ENCODE data around the gene FAM168A.
A peak's percentile ranks its signal among the peaks of the same experiment; 100 is the strongest.

The FAM168A gene

DNA sequence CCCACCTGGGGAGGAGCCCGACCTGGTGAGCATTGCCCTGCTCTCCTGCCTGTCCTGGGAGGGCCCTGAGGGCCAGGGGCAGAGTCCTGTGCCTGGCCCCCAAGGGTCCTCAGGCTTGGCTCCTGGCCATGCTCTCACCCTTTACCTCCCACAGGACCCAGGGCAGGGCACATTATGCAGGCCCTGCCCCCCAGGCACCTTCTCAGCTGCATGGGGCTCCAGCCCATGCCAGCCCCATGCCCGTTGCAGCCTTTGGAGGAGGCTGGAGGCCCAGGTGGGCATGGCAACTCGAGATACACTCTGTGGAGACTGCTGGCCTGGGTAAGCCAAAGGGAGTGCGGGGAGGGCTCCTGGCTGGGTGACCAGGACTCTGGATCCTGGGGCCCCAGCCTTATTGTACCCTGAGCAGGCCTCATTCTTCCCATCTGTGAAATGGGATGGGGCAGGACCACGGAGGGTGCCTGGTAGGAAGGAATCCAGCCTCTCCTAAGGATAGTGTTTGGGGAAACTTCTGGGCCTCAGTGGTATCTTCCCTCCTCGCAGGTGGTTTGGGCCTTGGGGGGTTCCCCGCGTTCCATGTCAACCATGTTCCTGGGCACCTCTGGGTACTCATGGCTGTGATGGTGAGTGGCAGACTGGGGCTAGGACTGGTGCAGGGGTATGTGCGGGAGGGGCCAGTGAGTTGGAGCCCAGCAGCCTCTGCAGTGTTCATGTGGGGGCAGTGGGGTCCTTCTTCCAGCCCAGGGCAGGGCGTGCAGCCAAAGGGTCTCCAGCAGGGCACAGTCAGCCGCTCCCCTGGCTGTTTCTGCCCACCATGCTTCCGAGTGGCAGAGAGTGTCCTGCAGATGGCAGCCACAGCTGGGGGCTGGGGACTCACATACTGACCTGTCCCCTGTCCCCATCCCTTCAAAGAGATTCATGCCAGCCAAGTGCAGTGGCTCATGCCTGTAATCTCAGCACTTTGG is 207.0 kb downstream of the FAM168A start:
- DNase-seq (ENCODE audit: low read depth, low spot score): no peak

DNA sequence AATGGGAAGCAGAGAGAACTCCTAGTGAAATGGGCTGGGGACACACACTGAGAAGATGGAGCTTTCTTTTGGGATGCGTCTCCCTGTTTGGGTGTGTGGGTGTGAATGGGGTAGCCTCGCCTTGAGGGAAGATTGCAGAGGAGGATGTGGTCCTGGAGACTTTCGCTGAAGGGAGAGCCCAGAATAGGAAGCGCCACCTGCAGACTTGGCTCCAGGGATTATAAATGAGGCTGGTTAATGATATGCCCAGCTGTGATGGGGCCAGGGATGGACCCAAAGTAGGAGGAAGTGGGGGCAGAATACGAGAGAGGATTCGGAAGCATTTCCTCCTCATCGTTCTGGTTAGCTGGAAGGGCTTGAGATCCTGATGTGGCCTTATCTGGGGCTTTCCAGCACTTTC is 208.0 kb downstream of the FAM168A start:
- DNase-seq (ENCODE audit: low read depth, low spot score): no peak

GRCh38 chr11:73389134-73389525 is 208.8 kb downstream of the FAM168A start:
- peak; percentile 36 for DNase-seq (ENCODE audit: low read depth, low spot score)

- DNase-seq (ENCODE audit: low read depth, low spot score): peak; percentile 47
Measured at GRCh38 chr11:73388265-73389133, 209.4 kb downstream of the FAM168A start.

DNA sequence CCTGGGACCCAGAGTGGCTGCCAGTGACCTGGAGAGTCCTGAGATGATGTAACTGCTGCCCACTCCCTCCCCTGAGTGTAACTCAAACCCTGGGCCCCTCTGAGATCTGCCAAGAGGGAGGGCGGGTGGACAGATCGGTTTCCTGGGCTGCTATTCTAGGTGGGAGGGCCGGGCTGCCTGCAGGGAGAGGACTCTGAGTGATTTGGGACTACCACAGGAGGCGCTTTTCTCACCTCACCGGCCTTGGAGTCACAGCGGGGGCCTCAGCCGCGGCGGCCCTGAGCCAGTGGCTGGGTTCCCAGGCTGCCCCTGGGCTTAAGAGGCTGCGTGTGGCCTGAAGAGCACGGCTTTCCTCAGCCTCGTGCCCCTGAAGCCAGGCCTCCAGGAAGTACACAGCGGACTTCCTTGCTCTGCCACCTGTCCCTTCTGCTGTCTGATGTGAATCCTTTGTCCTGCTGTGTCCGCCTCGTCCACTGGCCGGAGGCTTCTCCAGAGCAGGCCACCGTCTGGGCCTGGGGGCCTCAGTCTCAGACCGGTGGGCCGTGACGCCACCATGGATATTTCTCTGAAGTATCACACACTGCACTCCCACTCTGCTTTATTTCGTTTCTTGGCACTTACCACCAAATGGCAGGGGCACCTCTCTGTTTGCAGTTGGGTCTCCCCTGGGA is 210.2 kb downstream of the FAM168A start:
- DNase-seq (ENCODE audit: low read depth, low spot score): no peak

- DNase-seq (ENCODE audit: low read depth, low spot score): no peak
Measured at GRCh38 chr11:73386546-73386945, 211.4 kb downstream of the FAM168A start.

GRCh38 chr11:73386016-73386415 is 211.9 kb downstream of the FAM168A start:
- no peak for DNase-seq (ENCODE audit: low read depth, low spot score)

- DNase-seq (ENCODE audit: low read depth, low spot score): peak; percentile 56
Measured at GRCh38 chr11:73384872-73385689, 212.8 kb downstream of the FAM168A start.

- DNase-seq (ENCODE audit: low read depth, low spot score): no peak
Measured at GRCh38 chr11:73384531-73384871, 213.4 kb downstream of the FAM168A start.

GRCh38 chr11:73384125-73384441 is 213.8 kb downstream of the FAM168A start:
- DNase-seq (ENCODE audit: low read depth, low spot score): no peak

DNA sequence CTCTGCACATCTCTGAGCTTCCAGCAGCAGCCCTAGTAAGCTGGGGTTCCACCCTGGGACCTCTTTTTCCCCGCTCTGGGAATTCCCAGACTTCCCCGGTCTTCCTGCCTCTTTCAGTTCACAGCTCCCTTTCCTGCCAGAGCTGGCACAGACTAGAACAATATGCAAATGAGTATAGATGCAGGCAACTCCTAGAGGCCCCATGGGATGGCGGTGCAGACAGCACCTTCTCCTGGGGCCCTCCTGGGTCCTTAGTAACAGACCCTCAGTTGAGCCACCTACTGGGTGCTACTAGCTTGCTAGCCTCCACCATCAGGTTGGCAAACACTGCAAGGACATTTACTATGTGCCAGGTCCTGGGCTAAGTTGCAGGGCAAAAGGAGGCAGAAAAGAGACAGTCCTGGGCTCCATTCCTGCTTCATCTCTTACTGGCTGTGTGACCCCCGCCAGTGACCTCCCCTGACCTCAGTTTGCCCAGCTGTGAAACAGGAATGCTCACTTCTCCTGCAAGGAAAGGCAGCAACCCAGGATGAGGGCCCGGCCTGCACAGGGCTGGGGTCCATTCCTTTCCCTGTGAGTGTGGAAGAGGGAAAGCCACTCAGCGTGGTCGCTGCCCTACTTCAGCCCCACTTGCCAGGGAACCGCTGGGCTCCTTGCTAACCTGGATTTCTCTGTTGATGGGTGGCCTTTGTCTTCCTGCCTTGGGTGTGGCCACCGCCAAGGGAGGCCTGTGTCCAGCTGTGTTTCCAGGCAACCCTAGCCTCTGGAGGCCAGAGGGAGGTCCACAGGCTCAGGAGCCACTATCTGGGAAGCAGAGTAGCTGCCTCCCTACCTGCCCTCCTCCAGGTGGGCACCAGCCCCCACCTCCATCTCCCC is 214.4 kb downstream of the FAM168A start:
- peak; percentile 60 for DNase-seq (ENCODE audit: low read depth, low spot score)

GRCh38 chr11:73382747-73383146 is 215.2 kb downstream of the FAM168A start:
- no peak for DNase-seq (ENCODE audit: low read depth, low spot score)

- DNase-seq (ENCODE audit: low read depth, low spot score): no peak
Measured at GRCh38 chr11:73382183-73382582, 215.7 kb downstream of the FAM168A start.

- DNase-seq (ENCODE audit: low read depth, low spot score): no peak
Measured at GRCh38 chr11:73381589-73381988, 216.3 kb downstream of the FAM168A start.

DNA sequence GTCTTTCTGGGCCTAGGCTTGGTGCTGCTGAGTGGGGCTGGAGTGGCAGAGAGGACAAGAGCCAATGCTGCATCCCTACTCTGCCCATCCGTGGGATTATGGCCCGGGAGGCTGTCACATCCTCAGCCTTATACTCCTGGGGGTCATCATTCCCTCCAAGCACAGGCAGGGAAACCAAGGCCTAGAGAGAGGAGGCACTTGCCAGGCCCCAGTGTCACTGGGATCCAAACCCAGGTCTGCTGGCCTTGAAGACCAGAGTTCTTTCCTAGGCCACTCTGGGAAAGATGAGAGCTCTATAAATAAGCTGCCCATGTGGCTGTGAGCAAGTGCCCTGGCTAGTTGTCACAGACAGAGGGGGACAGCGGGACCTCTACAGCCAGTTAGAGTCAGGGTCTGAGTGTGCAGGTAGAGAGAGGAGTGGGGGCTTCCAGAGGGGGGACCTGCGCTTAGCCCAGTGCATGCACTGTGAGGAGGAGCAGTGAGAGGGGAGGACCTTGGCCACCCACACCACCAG is 217.0 kb downstream of the FAM168A start:
- no peak for DNase-seq (ENCODE audit: low read depth, low spot score)

DNA sequence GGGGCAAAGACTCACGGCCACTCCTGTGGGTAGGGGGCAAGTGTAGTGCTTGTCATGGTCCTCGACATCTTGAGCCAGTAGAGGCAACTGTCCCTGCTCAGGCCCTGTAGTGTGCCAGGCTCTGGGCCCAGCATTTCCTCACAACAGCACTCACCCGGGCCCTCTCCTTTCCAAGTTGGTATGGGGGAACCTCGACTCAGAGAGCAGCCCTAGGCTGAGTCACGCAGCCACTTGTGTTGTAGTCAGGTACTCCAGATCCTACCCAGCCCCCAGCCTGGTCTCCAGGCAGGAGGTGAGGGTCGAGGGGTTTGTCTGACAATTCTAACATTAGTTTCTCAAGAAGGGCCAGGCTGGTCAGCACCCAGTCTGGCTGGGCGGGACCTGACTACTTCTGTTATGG is 217.6 kb downstream of the FAM168A start:
- no peak for DNase-seq (ENCODE audit: low read depth, low spot score)

- no peak for DNase-seq (ENCODE audit: low read depth, low spot score)
Measured at GRCh38 chr11:73379189-73379880, 218.6 kb downstream of the FAM168A start.

- DNase-seq (ENCODE audit: low read depth, low spot score): peak; percentile 62
Measured at GRCh38 chr11:73376803-73377629, 220.9 kb downstream of the FAM168A start.
